GM12801 (cell line): ENCODE data around the gene PIK3R5.

Source experiments
- TF ChIP-seq, protein P1 (sequence below): IDR thresholded peaks from one replicate; pipeline ENCODE4 v1.5.1; 2011; ENCODE audit warnings: control low read depth; ENCODE audit not compliant: insufficient read length; ENCODE audit errors: extremely low read depth

Gene PIK3R5

DNA sequence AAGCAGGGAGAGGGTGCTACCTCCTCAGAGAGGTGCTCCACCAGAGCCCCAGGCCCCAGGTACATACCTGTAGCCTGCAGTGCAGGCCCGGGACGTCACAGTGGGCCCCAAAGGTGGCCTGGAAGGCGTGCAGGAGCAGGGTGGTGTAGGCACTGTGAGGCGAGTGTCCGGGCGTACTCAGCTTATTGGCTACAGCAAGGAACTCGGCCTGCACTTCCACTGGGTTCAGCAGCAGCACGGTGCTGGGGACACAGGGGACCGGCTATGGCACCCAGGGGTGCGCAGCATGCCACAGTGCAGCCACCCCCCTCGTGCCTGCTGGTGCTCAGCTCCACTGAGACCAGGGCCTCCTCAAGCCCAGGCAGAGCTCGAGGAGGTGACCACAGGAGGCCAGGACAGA, 74.8 kb downstream of the PIK3R5 start:
- TF ChIP-seq, protein P1, sequence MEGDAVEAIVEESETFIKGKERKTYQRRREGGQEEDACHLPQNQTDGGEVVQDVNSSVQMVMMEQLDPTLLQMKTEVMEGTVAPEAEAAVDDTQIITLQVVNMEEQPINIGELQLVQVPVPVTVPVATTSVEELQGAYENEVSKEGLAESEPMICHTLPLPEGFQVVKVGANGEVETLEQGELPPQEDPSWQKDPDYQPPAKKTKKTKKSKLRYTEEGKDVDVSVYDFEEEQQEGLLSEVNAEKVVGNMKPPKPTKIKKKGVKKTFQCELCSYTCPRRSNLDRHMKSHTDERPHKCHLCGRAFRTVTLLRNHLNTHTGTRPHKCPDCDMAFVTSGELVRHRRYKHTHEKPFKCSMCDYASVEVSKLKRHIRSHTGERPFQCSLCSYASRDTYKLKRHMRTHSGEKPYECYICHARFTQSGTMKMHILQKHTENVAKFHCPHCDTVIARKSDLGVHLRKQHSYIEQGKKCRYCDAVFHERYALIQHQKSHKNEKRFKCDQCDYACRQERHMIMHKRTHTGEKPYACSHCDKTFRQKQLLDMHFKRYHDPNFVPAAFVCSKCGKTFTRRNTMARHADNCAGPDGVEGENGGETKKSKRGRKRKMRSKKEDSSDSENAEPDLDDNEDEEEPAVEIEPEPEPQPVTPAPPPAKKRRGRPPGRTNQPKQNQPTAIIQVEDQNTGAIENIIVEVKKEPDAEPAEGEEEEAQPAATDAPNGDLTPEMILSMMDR: no peak

DNA sequence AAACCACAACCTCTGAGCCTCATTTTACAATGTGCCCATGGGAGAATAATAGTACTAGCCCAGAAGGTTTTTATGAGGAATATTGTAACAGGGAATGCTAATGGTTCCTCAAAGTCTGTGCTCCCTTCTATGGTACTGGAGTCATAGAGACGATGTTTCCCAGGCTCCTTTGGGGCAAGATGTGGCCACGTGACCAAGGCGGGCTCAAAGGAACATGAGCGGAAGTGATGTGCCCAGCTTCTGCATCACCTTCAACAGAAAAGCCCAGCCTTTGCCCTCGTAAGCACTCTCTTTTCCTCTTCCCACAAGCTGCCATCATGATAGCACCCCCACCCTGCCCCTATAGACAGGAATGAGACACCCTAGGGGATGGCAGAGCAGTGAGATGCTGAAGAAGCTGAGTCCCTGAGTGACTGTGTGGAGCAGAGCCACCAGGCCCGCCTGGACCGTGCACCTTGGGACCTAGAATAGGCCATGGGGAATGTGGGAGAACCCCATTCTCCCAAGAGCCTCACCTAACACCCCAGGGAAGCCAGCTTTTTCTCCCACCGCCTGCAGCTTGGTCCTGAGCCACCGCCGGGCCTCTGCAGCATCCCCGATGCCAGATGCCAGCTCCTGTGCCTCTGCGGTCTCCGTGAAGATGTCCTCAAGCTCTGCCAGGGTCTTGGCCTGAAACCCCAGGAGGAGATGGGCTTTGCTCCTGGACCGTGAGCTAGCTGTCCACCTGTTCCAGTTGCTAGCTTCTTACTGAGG, 75.9 kb downstream of the PIK3R5 start:
- TF ChIP-seq, protein P1: no peak

DNA sequence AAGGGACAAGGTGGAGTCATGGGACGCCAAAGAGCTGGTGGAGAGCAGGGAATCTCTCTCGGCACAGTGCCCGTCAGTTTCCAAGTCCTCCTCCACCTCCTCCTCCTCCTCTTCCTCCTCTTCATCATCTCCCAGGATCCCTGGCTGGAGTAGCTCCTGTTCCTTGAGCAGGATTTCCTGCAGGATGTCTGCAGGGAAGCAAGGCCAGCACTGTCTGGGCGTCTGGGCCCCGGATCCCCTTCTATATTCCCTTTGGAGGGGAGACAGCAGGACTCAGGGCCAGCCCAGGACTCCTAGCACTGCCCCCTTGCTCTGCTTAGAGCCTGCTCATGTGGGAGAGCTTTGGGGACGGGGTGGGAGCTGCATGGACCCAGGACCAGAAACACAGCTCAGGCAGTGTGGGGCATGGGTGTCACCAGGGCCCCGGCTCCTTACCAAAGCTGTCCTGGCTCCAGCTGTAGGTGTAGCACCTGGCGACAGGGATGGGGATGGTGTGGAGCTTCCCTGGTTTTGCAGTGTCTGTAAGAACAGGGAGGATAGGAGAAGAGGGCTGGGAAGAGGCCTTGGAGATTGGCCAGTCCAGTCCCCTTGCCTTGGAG, 76.7 kb downstream of the PIK3R5 start:
- TF ChIP-seq, protein P1: no peak

DNA sequence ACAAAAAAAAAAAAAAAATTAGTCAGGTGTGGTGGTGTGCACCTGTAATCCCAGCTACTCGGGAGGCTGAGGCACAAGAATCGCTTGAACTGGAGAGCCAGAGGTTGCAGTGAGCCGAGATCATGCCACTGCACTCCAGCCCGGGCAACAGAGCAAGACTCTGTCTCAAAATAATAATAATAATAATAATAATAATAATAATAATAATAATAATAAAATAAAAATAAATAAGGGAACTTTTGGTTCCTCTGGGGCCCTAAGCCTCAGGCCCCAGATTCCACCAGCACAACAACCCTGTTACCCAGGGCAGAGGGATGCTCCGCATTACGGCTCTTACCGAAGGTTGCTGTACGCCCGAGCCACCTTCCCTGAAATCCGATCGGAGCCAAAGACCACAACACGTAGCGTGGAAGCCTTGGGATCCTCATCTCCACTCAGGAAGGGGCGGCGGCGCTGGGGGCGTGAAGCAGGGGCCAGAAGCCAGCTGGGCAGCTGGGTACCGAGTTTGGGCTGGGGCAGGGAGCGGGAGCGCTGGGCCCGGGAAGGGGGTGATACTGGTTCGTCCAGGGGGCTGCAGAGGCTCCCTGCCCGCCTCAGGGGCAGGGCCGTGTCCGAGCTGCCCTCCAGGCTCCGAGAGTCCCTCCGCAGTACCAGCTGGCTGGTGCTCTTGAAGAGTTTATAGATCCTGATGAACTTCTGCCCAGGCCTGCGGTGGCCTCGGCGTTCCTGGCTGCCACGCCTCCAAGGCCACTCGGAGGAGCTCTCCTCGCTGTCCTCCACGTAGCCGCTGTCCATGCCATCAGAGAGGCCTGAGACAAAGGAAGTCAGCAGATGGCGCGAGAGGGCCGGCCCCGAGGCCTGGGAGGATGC, 77.4 kb downstream of the PIK3R5 start:
- TF ChIP-seq, protein P1: no peak

DNA sequence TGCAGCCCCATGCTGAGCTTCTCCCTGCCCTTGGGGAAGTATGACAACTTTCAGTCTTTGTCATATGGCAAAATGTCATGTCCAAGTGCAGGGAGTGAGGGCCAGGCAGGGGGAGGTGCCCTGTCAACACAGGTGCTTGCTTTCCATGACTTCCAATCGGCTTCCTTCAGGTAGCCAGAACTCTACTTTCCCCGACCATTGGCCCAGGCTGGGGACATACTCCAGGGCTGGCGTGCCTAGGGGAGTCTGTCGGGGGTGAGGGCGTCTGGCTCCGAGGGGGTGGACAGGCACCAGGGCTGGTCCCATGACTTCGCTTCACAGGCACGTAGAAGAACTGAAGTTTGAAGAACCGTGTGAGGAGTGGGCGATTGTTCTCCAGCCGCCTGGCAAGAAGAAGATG, 78.2 kb downstream of the PIK3R5 start:
- TF ChIP-seq, protein P1: no peak

DNA sequence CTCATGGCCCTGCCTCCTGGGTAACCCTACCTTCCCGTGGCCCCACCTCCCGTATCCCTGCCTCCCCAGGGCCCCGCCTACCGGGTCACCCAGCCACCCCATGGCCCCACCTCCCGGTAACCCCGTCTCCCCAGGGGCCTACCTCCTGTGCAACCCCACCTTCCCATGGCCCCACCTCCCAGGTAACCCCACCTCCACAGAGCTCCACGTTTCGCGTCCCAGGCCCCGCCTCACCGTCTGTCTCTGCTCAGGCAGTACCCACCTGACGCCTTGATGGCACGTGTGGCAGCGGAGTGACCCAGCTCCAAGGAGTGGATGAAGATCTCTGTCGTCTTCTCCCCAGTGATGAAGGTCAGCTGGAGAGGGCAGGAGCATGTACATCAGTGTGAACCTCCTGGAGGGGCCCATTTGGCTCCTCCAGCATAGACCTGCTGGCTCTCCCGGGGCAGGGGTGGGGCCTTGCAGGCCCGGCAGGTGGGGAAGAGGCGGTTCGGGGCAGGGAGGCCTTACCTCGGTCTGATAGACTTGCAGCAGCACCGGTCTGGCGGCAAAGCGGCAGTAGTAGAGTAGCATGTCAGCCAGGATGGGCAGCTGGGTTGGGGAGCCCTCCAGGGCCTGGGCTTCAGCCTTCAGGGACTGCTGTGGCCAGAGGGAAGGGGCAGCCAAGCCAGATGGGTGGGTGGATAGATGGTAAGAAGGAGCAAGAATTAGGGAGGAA, 79.4 kb downstream of the PIK3R5 start:
- TF ChIP-seq, protein P1: no peak
